Left ventricle myocardium inferior (tissue), 1 donor: ENCODE results near the gene FTSJ3. TPM values are rescaled to one million over a fixed set of nuclear protein-coding genes. Genes with fewer than 3 reads are reported as not detected.

Experiments used
- DNase-seq: peaks from one replicate; pipeline ENCODE4 v3.0.0-alpha.2; 2020
- H3K27ac ChIP-seq: fragments of 200-600 bp; replicated peaks from 2 replicates; pipeline ENCODE4 v1.8.0; 2021
- H3K27me3 ChIP-seq: fragments of 200-600 bp; 2 replicates; pipeline ENCODE4 v1.8.0; 2021; ENCODE audit warnings: low read depth
- H3K36me3 ChIP-seq: fragments of 200-600 bp; 2 replicates; pipeline ENCODE4 v1.8.0; 2021
- H3K4me1 ChIP-seq: fragments of 200-600 bp; 2 replicates; pipeline ENCODE4 v1.8.0; 2021
- H3K4me3 ChIP-seq: fragments of 200-600 bp; 2 replicates; pipeline ENCODE4 v1.8.0; 2021; ENCODE audit warnings: mild to moderate bottlenecking, moderate library complexity
- H3K9me3 ChIP-seq: fragments of 200-600 bp; replicated peaks from 2 replicates; pipeline ENCODE4 v1.8.0; 2021
- intact Hi-C: fragments of 100-400 bp; cut with micrococcal nuclease; formaldehyde crosslinking; loops from one replicate; pipeline ENCODE4 v1.11.0; 2022
- total RNA-seq: library from RNA; stranded (reverse); fragmentation: NEBNext Ultra II Directional; extraction: Animal tissue kit (Norgen Biotek cat#: 25700); gene quantifications from one replicate; pipeline ENCODE4 v1.2.1, GENCODE V29; 2021
- TF ChIP-seq, protein P1 (sequence below): fragments of 200-600 bp; IDR thresholded peaks from 2 replicates; pipeline ENCODE4 v1.8.0; 2021; ENCODE audit warnings: antibody characterized with exemption, mild to moderate bottlenecking, borderline replicate concordance
- donor health status: DM: no; HTN: yes; CAD: no; lungs with severe emphysema.

The FTSJ3 gene
- total RNA-seq, 1 donor from 2014 or later: 36.7 TPM

DNA sequence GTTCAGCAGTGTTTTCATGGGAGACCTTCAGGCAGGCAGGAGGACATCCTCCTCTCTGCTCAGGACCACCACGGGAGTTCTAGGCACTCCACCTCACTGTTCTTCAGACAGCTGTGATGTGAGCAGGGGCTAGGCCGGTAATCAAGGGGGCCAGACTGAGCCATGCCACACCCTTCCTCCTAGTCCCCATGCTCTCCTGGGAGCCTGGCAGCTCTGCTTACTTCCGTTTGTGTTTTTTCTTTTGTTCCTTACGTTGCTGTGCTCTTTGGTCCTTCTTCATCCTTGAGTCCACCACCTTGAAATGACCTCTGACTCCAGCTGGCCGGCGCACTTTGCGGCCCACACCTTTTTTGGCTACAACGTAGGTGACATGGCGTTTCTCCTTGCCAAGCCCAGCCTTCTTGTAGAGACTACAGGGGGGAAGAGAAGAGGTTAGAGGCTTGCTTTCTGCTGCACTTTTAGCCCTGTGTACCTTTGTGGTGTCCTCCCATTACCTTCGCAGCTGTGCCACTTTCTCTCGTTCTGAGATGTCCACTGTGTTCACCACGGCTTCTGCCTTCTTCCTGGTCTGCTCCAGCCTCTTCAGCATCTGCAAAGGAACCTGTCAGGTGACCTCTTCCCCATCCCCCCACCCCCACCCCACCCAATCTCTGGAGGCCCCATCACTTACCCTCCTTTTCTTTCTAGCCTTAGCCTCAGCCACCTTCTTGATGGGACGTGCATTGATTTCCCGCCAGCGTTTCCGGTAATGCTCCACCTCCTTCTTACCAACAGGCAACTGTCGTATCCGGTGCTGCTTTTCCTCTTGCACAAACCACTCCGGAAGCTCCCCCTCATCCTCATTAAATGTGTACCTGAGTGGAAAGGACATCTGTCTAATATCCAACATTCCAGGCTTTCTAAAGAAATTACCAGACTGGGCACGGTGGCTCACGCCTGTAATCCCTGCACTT lies 7.6 kb downstream of the FTSJ3 start:
- peaks cover 14% of the 10 kb centered on the region for H3K4me1 ChIP-seq
- no peaks in the 10 kb centered on the region for H3K9me3 ChIP-seq
- DNase-seq: peak; percentile 13
- H3K36me3 ChIP-seq: peaks cover 100% of the 10 kb centered on the region
- intact Hi-C loops: no loop called here
- H3K27ac ChIP-seq: peak overlapping the region; percentile 32
- TF ChIP-seq, protein P1, sequence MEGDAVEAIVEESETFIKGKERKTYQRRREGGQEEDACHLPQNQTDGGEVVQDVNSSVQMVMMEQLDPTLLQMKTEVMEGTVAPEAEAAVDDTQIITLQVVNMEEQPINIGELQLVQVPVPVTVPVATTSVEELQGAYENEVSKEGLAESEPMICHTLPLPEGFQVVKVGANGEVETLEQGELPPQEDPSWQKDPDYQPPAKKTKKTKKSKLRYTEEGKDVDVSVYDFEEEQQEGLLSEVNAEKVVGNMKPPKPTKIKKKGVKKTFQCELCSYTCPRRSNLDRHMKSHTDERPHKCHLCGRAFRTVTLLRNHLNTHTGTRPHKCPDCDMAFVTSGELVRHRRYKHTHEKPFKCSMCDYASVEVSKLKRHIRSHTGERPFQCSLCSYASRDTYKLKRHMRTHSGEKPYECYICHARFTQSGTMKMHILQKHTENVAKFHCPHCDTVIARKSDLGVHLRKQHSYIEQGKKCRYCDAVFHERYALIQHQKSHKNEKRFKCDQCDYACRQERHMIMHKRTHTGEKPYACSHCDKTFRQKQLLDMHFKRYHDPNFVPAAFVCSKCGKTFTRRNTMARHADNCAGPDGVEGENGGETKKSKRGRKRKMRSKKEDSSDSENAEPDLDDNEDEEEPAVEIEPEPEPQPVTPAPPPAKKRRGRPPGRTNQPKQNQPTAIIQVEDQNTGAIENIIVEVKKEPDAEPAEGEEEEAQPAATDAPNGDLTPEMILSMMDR: no peak
- no peak overlapping the region for H3K4me3 ChIP-seq
- H3K27me3 ChIP-seq: no peaks in the 10 kb centered on the region

DNA sequence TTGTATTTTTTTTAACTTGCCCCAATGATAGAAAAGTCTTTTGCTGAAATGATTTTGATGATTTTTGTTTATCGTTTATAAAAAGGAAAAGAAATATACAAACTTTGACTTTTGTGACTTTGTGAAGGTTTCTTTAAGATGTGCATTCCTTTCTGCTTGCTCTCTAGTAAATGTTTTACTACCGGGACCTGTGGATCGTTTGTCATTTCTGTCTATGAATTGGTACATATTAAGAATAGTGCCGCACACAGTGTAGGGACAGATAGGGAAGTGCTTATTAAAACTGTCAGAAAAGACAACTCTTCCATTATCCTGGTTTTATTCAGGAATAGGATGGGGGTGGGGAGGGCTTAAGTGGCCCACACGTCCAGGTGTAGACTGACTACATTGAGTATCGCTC lies 8.3 kb downstream of the FTSJ3 start:
- H3K9me3 ChIP-seq: no peaks in the 10 kb centered on the region
- H3K4me3 ChIP-seq: no peak overlapping the region
- H3K27me3 ChIP-seq: no peaks in the 10 kb centered on the region
- peaks cover 100% of the 10 kb centered on the region for H3K36me3 ChIP-seq
- DNase-seq: no peak
- peaks cover 13% of the 10 kb centered on the region for H3K4me1 ChIP-seq
- TF ChIP-seq, protein P1: no peak
- intact Hi-C loops: no loop called here
- peak overlapping the region; percentile 32 for H3K27ac ChIP-seq

GRCh38 chr17:63817736-63818385 lies 9.6 kb downstream of the FTSJ3 start:
- no peak overlapping the region for H3K4me3 ChIP-seq
- H3K27me3 ChIP-seq: no peaks in the 10 kb centered on the region
- peak; percentile 12 for DNase-seq
- TF ChIP-seq, protein P1: no peak
- peaks cover 100% of the 10 kb centered on the region for H3K36me3 ChIP-seq
- H3K4me1 ChIP-seq: peaks cover 13% of the 10 kb centered on the region
- no peaks in the 10 kb centered on the region for H3K9me3 ChIP-seq
- no peak overlapping the region for H3K27ac ChIP-seq
- intact Hi-C loops: no loop called here

- DNase-seq: no peak
- intact Hi-C loops: no loop called here
- Histone ChIP-seq H3K27ac (no peak overlapping the region), H3K4me1 (peaks cover 13% of the 10 kb centered on the region), H3K36me3 (peaks cover 100% of the 10 kb centered on the region), H3K4me3 (no peak overlapping the region), H3K27me3 (no peaks in the 10 kb centered on the region), H3K9me3 (no peaks in the 10 kb centered on the region)
- TF ChIP-seq, protein P1: no peak
Measured at GRCh38 chr17:63816669-63817068, 10.8 kb downstream of the FTSJ3 start.

DNA sequence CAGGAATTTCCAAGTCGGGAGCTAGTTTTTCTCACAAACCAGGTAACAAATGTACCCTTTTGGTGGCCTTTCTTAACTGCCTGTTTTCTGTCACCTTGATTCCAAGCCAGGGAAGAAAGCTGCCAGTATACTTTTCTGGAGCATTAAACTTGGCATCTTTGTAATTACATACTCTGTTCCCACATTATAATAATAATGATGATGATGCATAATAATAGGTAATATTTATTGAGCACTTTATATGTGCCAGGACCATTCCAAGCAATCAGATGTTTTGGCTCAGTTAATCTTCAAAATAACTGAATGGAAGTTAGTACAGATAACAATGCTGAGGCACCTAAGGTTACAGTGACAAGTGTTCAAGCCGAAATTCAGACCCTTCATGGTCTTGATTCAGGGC lies 11.3 kb downstream of the FTSJ3 start:
- H3K4me3 ChIP-seq: no peak overlapping the region
- peaks cover 100% of the 10 kb centered on the region for H3K36me3 ChIP-seq
- no peak for DNase-seq
- no peaks in the 10 kb centered on the region for H3K27me3 ChIP-seq
- H3K4me1 ChIP-seq: peaks cover 13% of the 10 kb centered on the region
- no peak overlapping the region for H3K27ac ChIP-seq
- H3K9me3 ChIP-seq: no peaks in the 10 kb centered on the region
- intact Hi-C loops: no loop called here
- TF ChIP-seq, protein P1: no peak
